NT2/D1 (cell line): Measurements from ENCODE around the gene STK17B.

Source experiments
- SUZ12 ChIP-seq: IDR thresholded peaks from 2 replicates; pipeline ENCODE4 v1.6.1; 2011; ENCODE audit not compliant: insufficient read length, insufficient read depth; ENCODE audit errors: extremely low read depth
- YY1 ChIP-seq: IDR thresholded peaks from 2 replicates; pipeline ENCODE4 v1.6.1; 2011; ENCODE audit not compliant: insufficient read length, insufficient read depth
- ZNF274 ChIP-seq: IDR thresholded peaks from 2 replicates; pipeline ENCODE4 v1.6.1; 2011; ENCODE audit warnings: mild to moderate bottlenecking, low read depth, low read length

DNA sequence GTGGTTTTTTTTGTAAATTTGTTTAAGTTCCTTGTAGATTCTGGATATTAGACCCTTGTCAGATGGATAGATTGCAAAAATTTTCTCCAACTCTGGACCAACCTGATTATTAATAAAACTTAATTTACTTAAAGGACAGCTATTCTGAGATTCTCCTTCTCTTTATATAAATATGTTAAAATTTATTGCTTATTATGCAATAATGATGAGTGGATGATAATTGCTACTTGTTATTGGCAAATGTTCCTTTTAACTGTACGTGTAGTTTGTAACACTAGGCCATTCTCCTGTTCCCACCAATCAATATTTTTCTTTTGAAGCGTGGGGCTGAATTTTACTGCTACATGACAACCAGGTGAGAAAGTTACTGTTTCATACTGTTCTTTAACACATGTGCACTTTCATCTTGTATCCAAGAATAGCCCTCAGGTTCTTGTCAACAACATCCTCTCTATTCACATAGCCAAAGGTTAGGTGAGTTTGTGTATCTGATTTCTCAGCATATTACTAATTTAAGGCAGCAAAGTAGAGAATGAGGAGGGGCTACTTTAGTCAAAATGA is 16.6 kb upstream of the STK17B start:
- no peak for TF ChIP-seq YY1
- no peak for TF ChIP-seq ZNF274
- TF ChIP-seq SUZ12, result no peak
